Calu3 (cell line): ENCODE measurements around the gene SPATC1L. TPM values are rescaled to one million over a fixed set of nuclear protein-coding genes. Genes with fewer than 3 reads are reported as not detected.

Experiments used
- BruUV-seq: library from RNA; stranded (reverse); fragments of 400-500 nt; replicated peaks from 2 replicates; lab custom pipeline; 2021; lab: Mats Ljungman, UMichigan
- CTCF ChIA-PET: fragments of 300-600 bp; sonication (Branson Sonifier 250); formaldehyde crosslinking; loops from one replicate; lab custom pipeline; 2022; ENCODE audit warnings: antibody characterized with exemption; lab: Charles Lee
- DNase-seq: peaks from one replicate; pipeline ENCODE4 v3.0.0; 2022
- H3K27ac Mint-ChIP-seq: one replicate; pipeline ENCODE4 v1.8.0; 2022; ENCODE audit warnings: mixed read lengths; ENCODE audit not compliant: unreplicated experiment
- H3K27me3 Mint-ChIP-seq: one replicate; pipeline ENCODE4 v1.8.0; 2022; ENCODE audit warnings: mixed read lengths; ENCODE audit not compliant: unreplicated experiment
- H3K36me3 Mint-ChIP-seq: one replicate; pipeline ENCODE4 v1.8.0; 2022; ENCODE audit warnings: mild to moderate bottlenecking, moderate library complexity, mixed read lengths; ENCODE audit not compliant: insufficient read depth, unreplicated experiment
- H3K4me1 Mint-ChIP-seq: one replicate; pipeline ENCODE4 v1.8.0; 2022; ENCODE audit warnings: mild to moderate bottlenecking, low read depth, mixed read lengths; ENCODE audit not compliant: unreplicated experiment
- H3K4me3 Mint-ChIP-seq: one replicate; pipeline ENCODE4 v1.8.0; 2022; ENCODE audit warnings: mild to moderate bottlenecking, low read depth, moderate library complexity, mixed read lengths; ENCODE audit not compliant: unreplicated experiment
- H3K9me3 Mint-ChIP-seq: one replicate; pipeline ENCODE4 v1.8.0; 2022; ENCODE audit warnings: low read depth, mixed read lengths; ENCODE audit not compliant: unreplicated experiment
- intact Hi-C: fragments of 100-400 bp; cut with micrococcal nuclease; formaldehyde crosslinking; loops from one replicate; pipeline ENCODE4 v1.10.0; 2022; ENCODE audit not compliant: unreplicated experiment
- total RNA-seq: library from RNA; stranded (reverse); gene quantifications from 2 replicates; pipeline ENCODE4 v1.2.3, GENCODE V29; 2022
- TF ChIP-seq, protein P1 (sequence below): fragments of 200-600 bp; IDR thresholded peaks from one replicate; pipeline ENCODE4 v1.8.0; 2022; ENCODE audit warnings: antibody characterized with exemption; ENCODE audit not compliant: unreplicated experiment

Gene SPATC1L
- total RNA-seq, 1 experiment from 2014 or later, result 4.4 TPM

GRCh38 chr21:46131838-46132651, 52.2 kb downstream of the SPATC1L start:
- Mint-ChIP-seq H3K4me3 (no peak overlapping the region), H3K4me1 (no peaks in the 10 kb centered on the region), H3K36me3 (peaks cover 3% of the 10 kb centered on the region), H3K27ac (no peak overlapping the region), H3K9me3 (no peaks in the 10 kb centered on the region), H3K27me3 (no peaks in the 10 kb centered on the region)
- TF ChIP-seq, protein P1, sequence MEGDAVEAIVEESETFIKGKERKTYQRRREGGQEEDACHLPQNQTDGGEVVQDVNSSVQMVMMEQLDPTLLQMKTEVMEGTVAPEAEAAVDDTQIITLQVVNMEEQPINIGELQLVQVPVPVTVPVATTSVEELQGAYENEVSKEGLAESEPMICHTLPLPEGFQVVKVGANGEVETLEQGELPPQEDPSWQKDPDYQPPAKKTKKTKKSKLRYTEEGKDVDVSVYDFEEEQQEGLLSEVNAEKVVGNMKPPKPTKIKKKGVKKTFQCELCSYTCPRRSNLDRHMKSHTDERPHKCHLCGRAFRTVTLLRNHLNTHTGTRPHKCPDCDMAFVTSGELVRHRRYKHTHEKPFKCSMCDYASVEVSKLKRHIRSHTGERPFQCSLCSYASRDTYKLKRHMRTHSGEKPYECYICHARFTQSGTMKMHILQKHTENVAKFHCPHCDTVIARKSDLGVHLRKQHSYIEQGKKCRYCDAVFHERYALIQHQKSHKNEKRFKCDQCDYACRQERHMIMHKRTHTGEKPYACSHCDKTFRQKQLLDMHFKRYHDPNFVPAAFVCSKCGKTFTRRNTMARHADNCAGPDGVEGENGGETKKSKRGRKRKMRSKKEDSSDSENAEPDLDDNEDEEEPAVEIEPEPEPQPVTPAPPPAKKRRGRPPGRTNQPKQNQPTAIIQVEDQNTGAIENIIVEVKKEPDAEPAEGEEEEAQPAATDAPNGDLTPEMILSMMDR, result no peak
- BruUV-seq, result no TSS peak
- intact Hi-C loops, result no loop called here
- DNase-seq, result no peak
- CTCF ChIA-PET, result no interaction called here

DNA sequence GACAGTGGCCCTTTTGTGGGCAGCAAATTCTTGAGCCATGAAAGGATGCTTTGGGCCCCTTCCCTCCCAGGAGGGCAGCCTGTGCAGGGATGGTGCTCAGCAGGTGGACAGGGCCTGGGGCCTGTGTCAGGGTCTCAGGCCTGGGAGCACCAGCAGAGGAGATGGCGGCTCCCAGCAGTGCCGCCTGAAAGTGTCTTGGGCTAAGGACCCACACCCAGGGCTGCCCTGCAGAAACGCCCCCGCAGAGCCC, 52.7 kb downstream of the SPATC1L start:
- CTCF ChIA-PET, result no interaction called here
- Mint-ChIP-seq H3K27ac (no peak overlapping the region), H3K27me3 (no peaks in the 10 kb centered on the region), H3K36me3 (peaks cover 3% of the 10 kb centered on the region), H3K4me3 (no peak overlapping the region), H3K9me3 (no peaks in the 10 kb centered on the region), H3K4me1 (no peaks in the 10 kb centered on the region)
- intact Hi-C loops, result no loop called here
- BruUV-seq, result no TSS peak
- DNase-seq, result no peak
- TF ChIP-seq, protein P1, result no peak

GRCh38 chr21:46130831-46131587, 53.2 kb downstream of the SPATC1L start:
- H3K9me3 Mint-ChIP-seq, result no peaks in the 10 kb centered on the region
- H3K4me1 Mint-ChIP-seq, result no peaks in the 10 kb centered on the region
- no peaks in the 10 kb centered on the region for H3K27me3 Mint-ChIP-seq
- no peak for DNase-seq
- CTCF ChIA-PET, result no interaction called here
- no TSS peak for BruUV-seq
- H3K36me3 Mint-ChIP-seq, result peaks cover 3% of the 10 kb centered on the region
- intact Hi-C loops, result no loop called here
- H3K4me3 Mint-ChIP-seq, result no peak overlapping the region
- TF ChIP-seq, protein P1, result no peak
- no peak overlapping the region for H3K27ac Mint-ChIP-seq

- H3K27ac Mint-ChIP-seq, result no peak overlapping the region
- H3K4me1 Mint-ChIP-seq, result no peaks in the 10 kb centered on the region
- H3K9me3 Mint-ChIP-seq, result no peaks in the 10 kb centered on the region
- no peak overlapping the region for H3K4me3 Mint-ChIP-seq
- TF ChIP-seq, protein P1, result no peak
- CTCF ChIA-PET, result no interaction called here
- peaks cover 3% of the 10 kb centered on the region for H3K36me3 Mint-ChIP-seq
- no TSS peak for BruUV-seq
- intact Hi-C loops, result no loop called here
- H3K27me3 Mint-ChIP-seq, result no peaks in the 10 kb centered on the region
- DNase-seq, result no peak
These were observed 54.2 kb downstream of the SPATC1L start for GRCh38 chr21:46129846-46130651.
